Epithelial cell of prostate (primary cell): ENCODE results near the gene NFKB1.
A peak's percentile ranks its signal among the peaks of the same experiment; 100 is the strongest.

Experiments used
- DNase-seq: peaks from one replicate; pipeline ENCODE4 v3.0.0-alpha.2; 2011; ENCODE audit warnings: low read depth, low spot score
- H3K27ac ChIP-seq: fragments of 450-650 bp; 2 replicates; pipeline ENCODE4 v1.5.1; 2017; ENCODE audit warnings: mild to moderate bottlenecking

NFKB1 gene

GRCh38 chr4:102494603-102495002, 6.6 kb upstream of the NFKB1 start:
- no peak for DNase-seq
- H3K27ac ChIP-seq: no peak overlapping the region

DNA sequence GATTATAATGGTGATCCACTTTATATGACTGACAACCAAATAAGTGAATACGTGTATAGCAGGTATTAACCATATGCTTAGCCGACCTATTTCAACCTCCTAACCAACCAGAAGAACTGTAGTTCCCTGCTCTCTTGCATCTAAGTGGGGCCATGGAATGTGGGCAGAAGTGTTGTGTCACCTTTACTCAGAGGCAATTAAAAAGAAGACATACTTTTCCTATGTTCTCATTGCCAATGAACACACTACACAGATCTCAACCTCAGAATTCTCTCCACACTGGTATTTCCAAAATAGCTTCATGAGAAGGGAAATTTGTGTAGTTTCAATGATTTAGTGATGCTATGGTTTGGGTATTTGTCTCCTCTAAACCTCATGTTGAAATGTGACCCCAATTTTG, 3.2 kb upstream of the NFKB1 start:
- no peak for DNase-seq
- H3K27ac ChIP-seq: no peak overlapping the region

DNA sequence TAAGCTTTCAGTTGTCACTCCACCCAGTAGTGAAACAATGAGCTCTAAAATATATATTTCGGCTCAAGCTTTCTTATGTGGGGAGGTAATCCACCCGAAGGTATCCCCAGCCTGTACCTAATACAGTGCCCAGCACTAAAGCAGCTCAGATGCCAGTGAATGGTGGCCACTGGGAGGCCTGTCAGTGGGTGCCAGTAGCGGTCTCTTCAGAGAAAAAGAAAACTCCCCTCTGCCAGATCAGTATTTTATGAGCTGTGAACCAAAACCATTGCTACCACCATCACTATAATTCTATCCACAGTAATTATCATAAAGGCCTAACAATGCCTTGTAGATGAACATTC, 835 bp upstream of the NFKB1 start:
- H3K27ac ChIP-seq: peak overlapping the region; percentile 94
- no peak for DNase-seq

DNA sequence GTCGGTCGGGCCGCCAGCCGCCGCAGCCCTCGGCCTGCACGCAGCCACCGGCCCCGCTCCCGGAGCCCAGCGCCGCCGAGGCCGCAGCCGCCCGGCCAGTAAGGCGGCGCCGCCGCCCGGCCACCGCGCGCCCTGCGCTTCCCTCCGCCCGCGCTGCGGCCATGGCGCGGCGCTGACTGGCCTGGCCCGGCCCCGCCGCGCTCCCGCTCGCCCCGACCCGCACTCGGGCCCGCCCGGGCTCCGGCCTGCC, 213 bp downstream of the NFKB1 start:
- DNase-seq: no peak

DNA sequence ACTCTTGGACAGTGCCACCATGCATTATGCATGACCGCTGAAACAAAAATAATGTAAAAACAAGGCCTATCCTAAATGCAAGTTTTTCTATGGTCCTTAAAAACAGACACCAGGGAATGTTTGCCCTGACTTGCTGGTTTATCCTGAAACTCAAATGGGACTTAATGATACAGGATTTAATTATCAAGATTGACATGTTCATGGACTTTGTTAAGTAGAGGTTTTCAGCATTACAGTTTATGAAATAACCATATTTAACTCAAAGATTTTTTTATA, 1.3 kb downstream of the NFKB1 start:
- peak overlapping the region; percentile 94 for H3K27ac ChIP-seq
- DNase-seq: no peak

More for the DNA sequence above, 213 bp downstream of the NFKB1 start:
- peak overlapping the region; percentile 94 for H3K27ac ChIP-seq

DNA sequence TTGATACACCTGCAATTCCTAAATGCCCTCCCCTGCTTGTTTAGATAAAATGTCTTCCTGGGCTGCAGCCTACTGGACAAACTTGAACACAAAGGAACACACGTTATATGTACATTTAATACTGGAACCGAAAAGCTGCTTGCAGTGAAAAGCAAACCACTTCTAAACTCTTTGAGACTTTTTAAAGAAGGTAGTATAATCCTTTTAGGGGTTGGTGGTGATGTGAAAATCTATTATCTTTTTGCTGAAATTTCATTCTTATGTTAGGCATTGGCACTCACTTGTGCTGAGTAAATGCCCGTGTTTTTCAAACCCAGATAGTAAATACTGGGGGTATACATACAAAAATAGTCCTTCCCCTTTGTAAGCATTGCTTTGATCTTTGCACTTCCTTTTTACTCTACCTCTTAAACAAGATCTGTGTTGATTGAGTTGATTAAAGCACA, 2.2 kb downstream of the NFKB1 start:
- no peak for DNase-seq
- H3K27ac ChIP-seq: no peak overlapping the region

GRCh38 chr4:102503831-102504786, 3.0 kb downstream of the NFKB1 start:
- no peak for DNase-seq
- H3K27ac ChIP-seq: no peak overlapping the region

DNA sequence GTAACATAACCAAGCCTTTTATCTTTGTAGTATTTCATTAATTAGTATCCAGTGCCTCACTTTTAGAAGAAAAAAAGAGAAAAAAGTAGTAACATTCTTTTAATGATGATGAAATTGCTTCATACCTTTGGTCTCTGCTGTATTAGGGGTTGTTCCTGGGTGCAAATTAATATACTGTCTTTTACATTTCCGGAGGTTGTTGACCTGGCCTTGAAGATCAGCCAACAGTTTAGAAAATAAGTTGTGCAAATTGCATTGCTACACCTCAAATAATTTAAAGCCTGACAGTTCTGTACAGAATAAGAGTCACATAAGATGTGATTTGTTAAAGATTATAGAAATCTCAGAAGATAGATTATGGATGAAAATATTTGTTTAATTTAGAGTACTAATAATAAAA, 3.8 kb downstream of the NFKB1 start:
- H3K27ac ChIP-seq: no peak overlapping the region
- DNase-seq: no peak

DNA sequence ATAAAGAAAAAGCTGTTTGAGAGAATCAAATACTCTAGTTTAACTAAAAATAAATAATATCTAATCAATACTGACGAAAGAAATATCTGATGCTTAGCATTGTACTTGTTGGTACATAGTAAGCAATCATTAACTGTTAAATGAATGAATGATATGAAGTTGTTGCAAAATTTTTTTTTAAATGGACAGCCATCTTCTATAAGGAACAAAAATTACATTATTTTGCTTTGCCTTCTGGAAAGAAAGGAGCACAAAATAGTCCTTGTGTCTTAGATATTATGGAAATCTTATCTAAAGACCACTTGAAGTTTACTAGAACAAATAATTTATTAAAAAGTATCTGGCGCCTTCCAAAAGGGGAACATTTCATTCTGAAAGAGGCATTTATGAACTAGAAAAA, 4.5 kb downstream of the NFKB1 start:
- DNase-seq: no peak
- no peak overlapping the region for H3K27ac ChIP-seq

DNA sequence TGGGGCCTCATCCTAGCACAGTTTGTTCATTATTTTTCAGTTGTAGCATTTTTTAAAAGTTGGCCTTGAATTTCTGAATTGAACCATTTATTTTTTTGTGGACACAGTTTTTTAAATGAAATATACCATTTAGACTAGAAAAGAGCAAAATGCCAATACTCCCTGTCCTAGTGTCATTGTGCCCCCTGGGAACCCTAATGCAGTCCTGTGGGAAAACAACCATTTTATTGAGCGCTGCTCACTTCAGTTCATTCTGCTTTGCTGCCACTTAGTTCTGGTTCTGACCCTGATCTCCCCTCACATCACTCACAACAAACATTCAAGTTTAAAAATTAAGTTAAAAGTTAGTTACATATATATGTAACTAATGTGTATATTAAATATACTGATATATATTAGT, 5.4 kb downstream of the NFKB1 start:
- no peak for DNase-seq
- H3K27ac ChIP-seq: no peak overlapping the region

- no peak for DNase-seq
- no peak overlapping the region for H3K27ac ChIP-seq
These were observed 10.9 kb downstream of the NFKB1 start for GRCh38 chr4:102511830-102512605.

DNA sequence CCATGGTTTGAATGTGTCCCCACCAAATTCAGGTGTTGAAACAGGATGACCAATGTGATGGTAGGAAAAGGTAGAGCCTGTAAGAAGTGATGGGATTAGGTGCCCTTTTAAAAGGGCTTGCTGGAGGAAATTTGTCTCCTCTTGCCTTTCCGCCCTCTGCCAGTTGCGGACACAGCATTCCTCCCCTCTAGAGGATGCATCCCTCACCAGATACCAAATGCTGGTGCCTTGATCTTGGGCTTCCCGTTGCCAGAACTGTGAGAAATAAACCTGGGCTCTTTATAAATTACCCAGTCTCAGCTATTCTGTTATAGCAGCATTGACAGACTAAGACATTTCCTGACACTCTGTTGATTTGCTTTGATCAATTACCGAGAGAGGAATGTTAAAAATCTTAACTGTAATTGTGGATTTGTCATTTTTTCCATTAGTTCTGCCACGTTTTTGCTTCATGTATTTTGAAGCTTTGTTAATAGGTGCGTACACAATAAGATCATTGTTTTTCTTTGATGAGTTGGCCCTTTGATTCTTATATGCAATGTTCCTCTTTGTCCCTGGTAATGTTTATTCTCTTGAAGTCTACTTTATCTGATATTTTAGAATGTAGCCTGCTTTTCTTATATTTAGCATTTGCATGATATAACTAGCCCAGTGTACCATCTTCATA, 13.3 kb downstream of the NFKB1 start:
- DNase-seq: no peak
- no peak overlapping the region for H3K27ac ChIP-seq

- DNase-seq: no peak
- H3K27ac ChIP-seq: no peak overlapping the region
These were observed 16.6 kb downstream of the NFKB1 start for GRCh38 chr4:102517753-102518152.

DNA sequence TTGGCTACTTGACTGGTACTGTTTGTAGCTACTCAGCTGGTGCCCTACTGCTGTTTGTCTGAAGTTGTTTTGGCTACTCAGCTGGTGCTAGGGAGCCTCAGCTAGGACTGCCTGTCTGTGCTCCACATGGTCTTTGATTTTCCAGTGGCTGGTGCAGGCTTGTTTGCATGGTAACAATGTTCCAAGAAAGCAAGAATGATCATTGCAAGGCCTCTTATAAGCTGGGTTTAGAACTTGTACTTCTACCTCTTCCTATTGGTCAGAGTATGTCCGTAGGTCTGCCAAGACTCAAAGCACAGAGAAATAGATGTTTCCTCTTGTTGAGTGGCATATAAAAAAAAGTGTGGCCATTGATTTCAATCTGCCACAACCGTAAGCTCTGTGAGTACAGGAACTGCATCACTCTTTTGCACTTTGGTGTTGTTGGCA, 17.6 kb downstream of the NFKB1 start:
- DNase-seq: no peak
- H3K27ac ChIP-seq: no peak overlapping the region

DNA sequence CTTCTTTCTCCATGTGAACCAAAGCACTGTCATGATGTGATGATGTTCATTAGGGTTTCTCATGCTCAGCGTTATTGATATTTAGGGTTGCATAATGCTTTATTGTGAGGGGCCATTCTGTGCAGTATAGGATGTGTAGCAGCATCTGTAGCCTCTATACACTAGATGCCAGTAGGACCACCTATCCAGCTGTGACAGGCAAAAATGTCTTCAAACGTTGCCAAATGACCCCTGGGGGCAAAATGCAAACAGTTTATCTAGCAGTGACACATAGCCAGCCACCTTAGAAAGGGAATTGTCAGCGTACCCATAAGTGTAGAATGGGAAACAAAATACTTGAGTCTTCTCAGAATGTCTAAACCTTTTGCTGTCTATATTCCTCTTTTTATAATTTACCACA, 18.8 kb downstream of the NFKB1 start:
- H3K27ac ChIP-seq: no peak overlapping the region
- no peak for DNase-seq

DNA sequence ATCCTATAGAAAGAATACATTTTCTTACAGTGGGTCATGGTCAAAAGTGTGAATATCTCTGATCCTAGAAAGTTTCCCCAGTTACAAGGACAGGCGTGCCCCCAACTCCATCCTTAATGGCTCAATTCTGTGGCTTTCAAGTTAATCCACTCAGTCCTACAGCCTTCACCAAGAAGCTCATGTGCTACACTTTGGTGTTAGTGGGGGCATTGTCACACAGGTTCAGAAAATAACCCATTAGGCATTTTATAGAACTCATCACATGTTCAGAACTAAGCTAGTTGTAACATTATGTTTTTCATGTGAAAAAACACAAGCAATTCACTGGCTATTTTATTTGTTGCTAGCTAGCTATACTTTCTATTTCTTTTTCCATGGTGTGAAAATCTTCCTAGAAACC, 20.4 kb downstream of the NFKB1 start:
- no peak overlapping the region for H3K27ac ChIP-seq
- no peak for DNase-seq

DNA sequence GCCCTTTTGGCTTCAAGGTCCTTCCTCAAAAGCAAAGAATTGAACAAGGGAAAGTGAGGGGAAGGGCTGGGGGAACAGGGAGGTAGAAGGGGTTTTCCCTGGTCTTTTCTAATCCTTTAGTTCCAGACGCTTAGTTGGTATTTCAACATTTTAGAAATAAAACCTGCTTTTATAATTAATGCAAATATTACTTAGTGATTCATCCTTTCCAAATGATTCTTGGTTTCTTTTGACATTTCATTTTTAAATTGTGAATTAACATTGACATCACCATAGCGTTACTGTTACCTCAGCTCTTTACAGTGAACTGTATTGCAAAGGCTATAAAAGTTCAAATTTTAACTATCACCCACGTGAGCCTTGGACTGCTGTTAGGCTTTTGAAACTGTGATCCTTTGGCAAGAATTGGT, 20.9 kb downstream of the NFKB1 start:
- no peak for DNase-seq
- H3K27ac ChIP-seq: no peak overlapping the region

- no peak overlapping the region for H3K27ac ChIP-seq
These were observed 23.5 kb downstream of the NFKB1 start for GRCh38 chr4:102524691-102525090.

GRCh38 chr4:102525097-102525496, 23.9 kb downstream of the NFKB1 start:
- H3K27ac ChIP-seq: no peak overlapping the region
- DNase-seq: no peak

More at GRCh38 chr4:102524691-102525090, 23.5 kb downstream of the NFKB1 start:
- no peak for DNase-seq

- H3K27ac ChIP-seq: no peak overlapping the region
- no peak for DNase-seq
These were observed 24.3 kb downstream of the NFKB1 start for GRCh38 chr4:102525504-102525903.

GRCh38 chr4:102526532-102526931, 25.4 kb downstream of the NFKB1 start:
- H3K27ac ChIP-seq: no peak overlapping the region
- no peak for DNase-seq
